Measurements from ENCODE around the gene SLC22A7. TPM values are rescaled to one million over a fixed set of nuclear protein-coding genes. Genes with fewer than 3 reads are reported as not detected.

SLC22A7 gene
- total RNA-seq, 2 experiments from 2014 or later: not detected

DNA sequence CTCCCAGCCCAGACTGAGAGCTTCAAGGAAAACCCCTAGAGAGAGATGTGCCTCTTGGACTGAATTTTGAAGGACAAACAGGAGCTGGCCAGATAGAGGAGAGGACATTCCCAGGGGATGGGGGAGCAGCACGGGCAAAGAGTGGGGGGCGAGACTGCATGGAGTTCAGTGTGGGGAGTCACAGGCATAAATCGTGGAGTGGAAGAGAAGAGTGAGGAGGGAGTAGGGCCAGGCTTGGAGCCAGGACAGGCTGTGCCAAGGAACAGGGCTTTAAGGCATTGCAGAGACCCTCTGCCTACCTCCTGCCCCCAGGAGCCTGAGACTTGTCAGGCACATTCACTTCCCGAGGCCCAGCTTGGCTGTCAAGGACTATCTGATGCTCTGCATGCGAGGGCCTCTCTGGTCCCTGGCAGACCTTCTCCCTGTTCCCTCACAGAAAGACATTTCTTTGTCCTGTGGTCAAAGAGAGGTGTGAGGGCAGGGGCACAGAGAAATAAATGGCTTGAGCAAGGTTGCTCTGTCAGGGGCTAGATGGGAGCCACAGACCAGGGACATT is 5.2 kb upstream of the SLC22A7 start:
- TF ChIP-seq, protein P1, sequence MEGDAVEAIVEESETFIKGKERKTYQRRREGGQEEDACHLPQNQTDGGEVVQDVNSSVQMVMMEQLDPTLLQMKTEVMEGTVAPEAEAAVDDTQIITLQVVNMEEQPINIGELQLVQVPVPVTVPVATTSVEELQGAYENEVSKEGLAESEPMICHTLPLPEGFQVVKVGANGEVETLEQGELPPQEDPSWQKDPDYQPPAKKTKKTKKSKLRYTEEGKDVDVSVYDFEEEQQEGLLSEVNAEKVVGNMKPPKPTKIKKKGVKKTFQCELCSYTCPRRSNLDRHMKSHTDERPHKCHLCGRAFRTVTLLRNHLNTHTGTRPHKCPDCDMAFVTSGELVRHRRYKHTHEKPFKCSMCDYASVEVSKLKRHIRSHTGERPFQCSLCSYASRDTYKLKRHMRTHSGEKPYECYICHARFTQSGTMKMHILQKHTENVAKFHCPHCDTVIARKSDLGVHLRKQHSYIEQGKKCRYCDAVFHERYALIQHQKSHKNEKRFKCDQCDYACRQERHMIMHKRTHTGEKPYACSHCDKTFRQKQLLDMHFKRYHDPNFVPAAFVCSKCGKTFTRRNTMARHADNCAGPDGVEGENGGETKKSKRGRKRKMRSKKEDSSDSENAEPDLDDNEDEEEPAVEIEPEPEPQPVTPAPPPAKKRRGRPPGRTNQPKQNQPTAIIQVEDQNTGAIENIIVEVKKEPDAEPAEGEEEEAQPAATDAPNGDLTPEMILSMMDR (IDR thresholded peaks at IDR 0.05): no peak
- CTCF ChIA-PET: interaction anchor here (1.1 kb wide), 1 partner anchor 105 kb away, joined by 4 read pairs; no protein-coding TSS in a partner anchor

DNA sequence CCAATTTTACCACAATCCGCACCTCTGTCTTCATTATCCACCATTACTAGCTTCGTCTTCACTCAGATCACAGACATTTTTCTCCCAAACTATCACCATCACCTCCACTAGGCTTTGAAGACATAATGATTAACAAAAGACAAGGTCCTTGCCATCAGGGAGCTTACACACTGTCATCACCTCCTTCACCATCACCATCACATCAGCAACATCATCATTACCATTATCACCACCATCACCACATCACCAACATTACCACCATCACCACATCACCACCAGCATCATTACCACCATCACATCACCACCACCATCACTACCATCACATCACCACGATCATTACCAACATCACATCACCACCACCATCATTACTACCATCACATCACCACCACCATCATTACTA is 4.4 kb upstream of the SLC22A7 start:
- H3K4me1 Mint-ChIP-seq (ENCODE audit: low read depth): no peaks in the 10 kb centered on the region
- no peaks in the 10 kb centered on the region for H3K36me3 Mint-ChIP-seq (ENCODE audit: low read depth)
- ChIA-PET CTCF (interaction anchor here (1.1 kb wide), 1 partner anchor 104 kb away, joined by 4 read pairs; no protein-coding TSS in a partner anchor), POLR2A (no interaction called here)
- intact Hi-C loops (cut with micrococcal nuclease): no loop called here
- no peak overlapping the region for H3K27ac Mint-ChIP-seq
- no peak overlapping the region for H3K4me3 Mint-ChIP-seq
- peaks cover under 1% of the 10 kb centered on the region for H3K27me3 Mint-ChIP-seq
- no peak for DNase-seq
- ATAC-seq: no peak
- TF ChIP-seq, protein P1 (IDR thresholded peaks at IDR 0.05): no peak
- H3K9me3 Mint-ChIP-seq: no peaks in the 10 kb centered on the region

More for the DNA sequence above, 5.2 kb upstream of the SLC22A7 start:
- POLR2A ChIA-PET: no interaction called here
- no peaks in the 10 kb centered on the region for H3K9me3 Mint-ChIP-seq
- no peak overlapping the region for H3K4me3 Mint-ChIP-seq
- ATAC-seq (no peak), DNase-seq (no peak)
- intact Hi-C loops (cut with micrococcal nuclease): no loop called here
- no peaks in the 10 kb centered on the region for H3K27me3 Mint-ChIP-seq
- no peaks in the 10 kb centered on the region for H3K4me1 Mint-ChIP-seq (ENCODE audit: low read depth)
- H3K36me3 Mint-ChIP-seq (ENCODE audit: low read depth): no peaks in the 10 kb centered on the region
- H3K27ac Mint-ChIP-seq: no peak overlapping the region

DNA sequence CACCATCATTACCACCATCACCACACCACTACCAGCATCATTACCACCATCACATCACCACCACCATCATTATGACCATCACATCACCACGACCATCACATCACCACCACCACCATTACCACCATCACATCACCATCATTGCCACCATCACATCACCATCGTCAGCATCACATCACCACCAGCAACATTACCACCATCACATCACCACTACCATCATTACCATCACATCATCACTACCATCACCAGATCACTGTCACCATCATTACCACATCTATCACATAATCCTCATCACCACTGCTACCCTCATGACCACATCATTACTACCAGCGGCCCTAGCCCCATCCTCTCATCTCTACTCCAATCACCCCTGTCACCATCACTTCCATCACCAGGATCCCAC is 3.5 kb upstream of the SLC22A7 start:
- ATAC-seq (no peak), DNase-seq (no peak)
- no peaks in the 10 kb centered on the region for H3K4me1 Mint-ChIP-seq (ENCODE audit: low read depth)
- TF ChIP-seq, protein P1 (IDR thresholded peaks at IDR 0.05): no peak
- intact Hi-C loops (cut with micrococcal nuclease): no loop called here
- H3K4me3 Mint-ChIP-seq: no peak overlapping the region
- ChIA-PET CTCF (no interaction called here), POLR2A (no interaction called here)
- no peaks in the 10 kb centered on the region for H3K36me3 Mint-ChIP-seq (ENCODE audit: low read depth)
- no peak overlapping the region for H3K27ac Mint-ChIP-seq
- no peaks in the 10 kb centered on the region for H3K9me3 Mint-ChIP-seq
- H3K27me3 Mint-ChIP-seq: peaks cover 2% of the 10 kb centered on the region

DNA sequence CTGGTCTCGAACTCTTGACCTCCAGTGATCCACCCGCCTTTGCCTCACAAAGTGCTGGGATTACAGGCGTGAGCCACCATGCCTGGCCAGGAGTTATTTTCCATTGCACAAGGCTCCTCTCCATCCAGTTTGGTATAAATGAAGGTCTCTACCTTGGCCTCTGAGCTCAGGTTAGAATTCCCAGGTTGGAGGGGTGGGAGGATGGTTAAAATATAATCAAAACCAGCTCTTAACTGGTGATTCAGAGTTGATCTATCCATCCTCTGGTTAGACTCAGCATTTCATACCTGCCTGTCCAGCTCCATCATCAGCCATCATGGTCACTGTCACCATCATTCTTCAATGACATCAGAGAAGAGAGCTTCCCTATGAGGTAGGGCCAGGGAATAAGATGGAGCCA is 2.6 kb upstream of the SLC22A7 start:
- Mint-ChIP-seq H3K4me3 (no peak overlapping the region), H3K9me3 (no peaks in the 10 kb centered on the region), H3K27me3 (peaks cover 2% of the 10 kb centered on the region), H3K36me3 (ENCODE audit: low read depth) (no peaks in the 10 kb centered on the region), H3K27ac (no peak overlapping the region), H3K4me1 (ENCODE audit: low read depth) (no peaks in the 10 kb centered on the region)
- DNase-seq (no peak), ATAC-seq (no peak)
- intact Hi-C loops (cut with micrococcal nuclease): no loop called here
- POLR2A ChIA-PET: interaction anchor here (0.9 kb wide), 1 partner anchor 66 kb away, joined by 3 read pairs; the partner anchor contains the start of gene DNPH1
- CTCF ChIA-PET: interaction anchor here (1.3 to 2.6 kb wide), 3 partner anchors 22 to 211 kb away, joined by 3 to 10 read pairs (median 8); no protein-coding TSS in a partner anchor
- TF ChIP-seq, protein P1 (IDR thresholded peaks at IDR 0.05): no peak

DNA sequence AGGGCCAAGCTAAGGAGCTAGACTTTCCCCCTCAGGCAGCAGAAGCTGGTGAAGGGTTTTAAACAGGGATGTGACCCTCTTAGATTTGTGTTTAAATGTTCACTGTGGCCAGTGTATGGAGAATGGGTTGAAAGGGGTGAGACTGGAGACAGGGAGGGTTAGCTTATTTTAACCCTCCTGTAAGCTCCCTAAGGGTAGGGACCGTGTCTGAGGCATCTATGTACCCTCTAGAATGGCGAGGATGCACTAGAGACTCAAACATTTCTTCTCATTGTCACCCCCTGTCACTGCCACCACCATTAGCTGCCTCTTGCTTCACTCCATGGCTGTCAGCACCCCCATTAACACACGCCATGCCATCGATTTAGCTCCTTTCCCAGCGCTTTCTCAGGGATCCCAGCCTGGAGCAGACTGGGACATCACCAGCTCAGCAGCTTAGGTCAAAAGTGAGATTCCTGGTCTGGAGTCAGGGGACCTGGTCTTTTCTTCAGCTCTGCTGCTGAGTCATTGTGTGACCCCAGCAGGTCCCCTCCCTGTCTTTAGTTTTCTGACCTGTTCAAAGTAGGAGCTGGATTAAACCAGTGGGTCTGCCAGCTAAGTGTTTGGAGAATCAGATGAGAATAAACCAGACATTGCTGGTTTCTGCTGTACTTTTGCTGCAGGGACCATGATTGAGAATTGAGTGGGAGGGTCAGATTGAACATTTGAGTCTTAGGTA is 1.1 kb upstream of the SLC22A7 start:
- intact Hi-C loops (cut with micrococcal nuclease): no loop called here
- no peak overlapping the region for H3K4me3 Mint-ChIP-seq
- POLR2A ChIA-PET: interaction anchor here (0.5 to 1.1 kb wide), 4 partner anchors 25 to 857 kb away, joined by 3 read pairs; no protein-coding TSS in a partner anchor

More for the DNA sequence above, 1.1 kb upstream of the SLC22A7 start:
- H3K9me3 Mint-ChIP-seq: no peaks in the 10 kb centered on the region
- H3K36me3 Mint-ChIP-seq (ENCODE audit: low read depth): no peaks in the 10 kb centered on the region
- DNase-seq: no peak
- CTCF ChIA-PET: interaction anchor here (0.9 to 4.0 kb wide), 8 partner anchors 11 to 210 kb away, joined by 3 to 25 read pairs (median 4); partner anchors contain the start of genes CRIP3 and DNPH1
- no peak overlapping the region for H3K27ac Mint-ChIP-seq
- no peak for ATAC-seq
- H3K4me1 Mint-ChIP-seq (ENCODE audit: low read depth): no peaks in the 10 kb centered on the region
- TF ChIP-seq, protein P1 (IDR thresholded peaks at IDR 0.05): no peak
- peaks cover 2% of the 10 kb centered on the region for H3K27me3 Mint-ChIP-seq
